GM21515 (cell line): ENCODE data around the gene PROC.

Experiments used
- ATAC-seq: cut with Tn5 transposase; IDR thresholded peaks from one replicate; pipeline ENCODE4 v1.9.1; 2021; ENCODE audit not compliant: unreplicated experiment

PROC gene

DNA sequence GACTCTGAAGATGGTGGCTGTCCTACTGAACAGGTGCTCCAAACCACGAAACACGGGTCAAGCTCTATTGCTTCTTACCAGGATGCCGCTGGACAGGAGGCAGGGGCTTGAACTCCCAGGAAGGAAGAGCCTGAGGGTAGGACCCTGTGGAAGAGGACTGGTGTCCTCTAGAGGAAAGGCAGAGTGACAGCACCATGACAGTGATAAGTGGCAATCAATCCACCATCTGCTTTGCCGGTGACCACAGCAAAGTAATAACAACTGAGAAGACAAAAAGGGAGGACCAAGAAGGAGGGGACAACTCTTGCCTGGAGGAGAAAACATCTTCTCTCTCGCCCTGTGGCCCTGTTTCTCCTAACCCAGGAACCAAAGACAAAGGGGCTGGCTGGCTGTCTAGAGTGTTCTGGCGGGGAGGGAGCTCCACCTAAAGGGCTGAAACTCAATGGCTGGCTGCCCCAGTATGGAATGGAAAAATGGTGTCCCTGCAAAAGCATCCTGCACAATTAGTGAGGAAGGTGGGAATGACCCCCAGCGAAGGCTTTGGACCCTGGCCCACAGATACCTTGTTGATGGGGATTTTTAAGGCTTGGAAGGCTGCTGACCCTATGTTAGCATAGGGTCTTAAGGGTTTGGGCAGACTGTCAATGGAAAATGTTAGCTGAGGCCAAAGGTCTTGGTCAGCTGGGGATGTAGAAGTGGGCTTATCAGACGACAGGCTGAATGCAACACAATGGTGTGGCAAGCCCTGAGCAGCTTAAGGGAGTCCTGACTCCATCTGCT is 35.4 kb downstream of the PROC start:
- no peak for ATAC-seq

- no peak for ATAC-seq
Measured at GRCh38 chr2:127454595-127455565, 36.7 kb downstream of the PROC start.

- ATAC-seq, result no peak
Measured at GRCh38 chr2:127455566-127456493, 37.6 kb downstream of the PROC start.

DNA sequence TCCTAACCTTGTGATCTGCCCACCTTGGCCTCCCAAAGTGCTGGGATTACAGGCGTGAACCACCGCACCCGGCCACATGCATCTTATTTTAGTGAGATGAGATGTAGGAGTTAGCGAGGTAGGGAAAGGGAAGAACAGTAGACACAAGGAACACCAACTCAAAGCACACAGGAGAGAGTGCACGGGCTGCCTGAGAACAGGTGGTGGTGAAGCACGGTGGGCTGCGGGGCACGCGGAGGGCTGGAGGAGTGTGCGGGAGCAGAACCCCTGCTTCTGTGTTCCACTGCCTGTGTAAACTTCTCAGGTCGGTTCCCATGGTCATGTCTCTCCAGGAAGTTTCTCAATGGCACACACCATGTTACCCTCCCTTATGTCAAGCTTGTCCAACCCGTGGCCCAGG is 38.7 kb downstream of the PROC start:
- ATAC-seq, result no peak

DNA sequence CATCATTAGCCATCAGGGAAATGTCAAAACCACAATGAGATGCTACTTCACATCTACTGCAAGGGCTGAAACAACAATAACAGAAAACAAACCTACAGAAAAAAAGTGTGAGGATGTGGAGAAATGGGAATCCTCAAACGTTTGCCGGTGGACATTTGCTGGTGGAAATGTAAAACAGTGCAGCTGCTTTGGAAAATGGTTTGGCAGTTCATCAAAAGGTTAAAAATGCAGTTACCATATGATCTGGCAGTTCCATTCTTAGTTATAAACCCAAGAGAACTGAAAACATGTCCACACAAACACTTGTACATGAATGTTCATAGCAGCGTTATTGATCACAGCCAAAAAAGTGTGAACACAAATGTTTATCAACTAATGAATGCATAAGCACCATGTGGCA is 44.2 kb downstream of the PROC start:
- no peak for ATAC-seq

DNA sequence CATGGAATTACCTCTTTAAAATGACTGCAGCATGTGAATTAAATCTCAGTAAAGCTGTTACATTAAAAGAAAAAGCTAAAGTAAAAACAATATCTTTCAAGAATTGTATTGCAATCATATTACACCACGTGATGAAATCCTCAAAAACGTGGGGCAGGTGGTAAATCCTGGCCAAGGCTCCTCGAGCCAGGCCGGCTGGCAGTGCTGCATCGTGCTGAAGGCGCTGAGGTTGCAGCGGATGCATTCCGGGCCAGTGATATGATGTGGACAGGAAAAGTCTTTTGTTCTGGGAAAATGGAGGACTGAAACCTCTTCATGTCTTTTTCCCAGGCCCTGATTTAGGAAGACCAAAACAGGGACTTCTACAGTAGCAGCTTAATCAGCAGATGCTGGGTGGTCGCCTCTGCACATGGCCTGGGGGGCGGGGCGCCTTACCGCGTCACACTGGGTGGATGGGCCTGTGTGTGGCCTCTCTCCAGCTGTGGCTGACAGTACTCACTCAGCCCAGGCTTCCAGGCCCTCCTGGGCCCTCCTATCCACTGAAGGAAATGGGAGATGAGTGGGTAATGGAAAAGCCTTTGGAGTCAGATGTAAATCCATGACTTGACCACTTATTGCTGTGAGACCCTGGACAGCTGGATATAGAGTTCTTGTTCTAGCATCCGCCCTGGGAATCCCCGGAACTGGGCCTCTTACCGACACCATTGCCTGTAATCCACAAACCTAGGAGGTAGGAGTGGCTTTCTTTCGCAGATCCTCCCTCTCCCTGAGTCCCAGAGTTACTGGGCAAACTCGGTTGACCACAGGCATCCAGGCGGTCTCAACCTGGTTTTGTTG is 45.1 kb downstream of the PROC start:
- no peak for ATAC-seq

DNA sequence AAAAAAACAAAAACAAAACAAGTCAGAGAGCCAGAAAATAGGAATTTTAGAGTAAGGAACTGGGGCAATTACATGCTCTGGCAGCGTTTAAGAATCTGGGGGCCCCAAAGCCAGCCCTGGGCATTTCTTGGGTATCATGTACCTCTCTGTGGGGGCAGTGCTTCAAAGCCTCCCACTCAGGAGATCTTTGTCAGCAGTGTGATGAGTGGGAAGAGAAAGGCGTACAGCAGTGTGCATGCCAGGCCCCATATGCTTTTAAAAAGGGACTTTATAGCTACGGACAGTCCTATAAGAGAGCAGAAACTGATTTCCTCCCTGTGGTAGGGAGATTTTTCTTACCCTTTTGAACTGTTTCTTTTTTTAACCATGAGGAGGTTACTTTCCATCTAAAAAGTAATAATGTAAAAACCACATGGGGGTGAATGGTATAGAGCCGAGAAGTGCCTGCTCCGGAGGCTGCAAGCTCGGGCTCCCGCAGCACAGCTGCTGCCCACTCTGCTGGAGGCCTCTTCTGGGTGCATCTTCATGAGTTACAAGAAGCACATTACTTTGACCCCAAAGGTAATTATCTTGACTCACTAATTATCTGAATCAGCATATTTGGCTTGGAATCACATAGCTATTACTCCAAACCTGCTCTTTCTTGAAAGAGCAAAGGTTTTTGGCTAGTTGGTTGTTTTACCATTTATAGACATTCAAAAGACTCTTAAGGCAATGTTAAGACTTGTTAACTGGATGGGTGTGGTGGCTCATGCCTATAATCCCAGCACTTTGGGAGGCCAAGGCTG is 46.4 kb downstream of the PROC start:
- no peak for ATAC-seq

DNA sequence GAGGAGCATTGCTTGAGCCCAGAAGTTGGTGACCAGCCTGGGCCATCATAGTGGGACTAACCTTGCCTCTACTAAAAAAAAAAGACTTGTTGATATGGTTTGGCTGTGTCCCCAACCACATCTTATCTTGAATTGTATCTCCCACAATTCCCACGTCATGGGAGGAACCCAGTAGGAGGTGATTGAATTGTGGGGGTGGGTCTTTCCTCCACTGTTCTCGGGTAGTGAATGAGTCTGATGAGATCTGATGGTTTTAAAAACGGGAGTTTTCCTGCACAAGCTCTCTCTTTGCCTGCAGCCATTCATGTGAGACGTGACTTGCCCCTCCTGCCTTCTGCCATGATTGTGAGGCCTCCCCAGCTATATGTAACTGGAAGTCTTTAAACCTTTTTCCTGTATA is 47.0 kb downstream of the PROC start:
- no peak for ATAC-seq

DNA sequence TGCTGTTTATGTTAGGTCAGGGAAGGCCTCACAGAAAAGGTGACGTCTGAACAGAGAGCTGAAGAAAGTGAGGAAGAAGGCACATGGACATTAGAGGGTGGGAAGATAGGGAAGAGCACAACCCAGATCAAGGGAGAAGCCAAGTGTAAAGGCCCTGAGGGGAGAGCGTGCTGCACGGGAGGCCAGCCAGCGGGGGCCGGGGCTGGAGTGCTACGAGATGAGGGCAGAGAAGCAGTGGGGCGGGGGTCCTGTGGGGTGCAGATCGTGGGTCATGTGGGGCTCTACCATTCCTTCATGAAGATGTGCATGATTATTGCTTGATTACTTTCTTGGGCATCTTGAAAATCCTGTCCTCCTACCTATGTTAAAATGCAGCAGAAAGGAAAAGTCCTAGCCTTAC is 50.8 kb downstream of the PROC start:
- ATAC-seq, result no peak

GRCh38 chr2:127469974-127470373 is 51.7 kb downstream of the PROC start:
- ATAC-seq, result no peak

DNA sequence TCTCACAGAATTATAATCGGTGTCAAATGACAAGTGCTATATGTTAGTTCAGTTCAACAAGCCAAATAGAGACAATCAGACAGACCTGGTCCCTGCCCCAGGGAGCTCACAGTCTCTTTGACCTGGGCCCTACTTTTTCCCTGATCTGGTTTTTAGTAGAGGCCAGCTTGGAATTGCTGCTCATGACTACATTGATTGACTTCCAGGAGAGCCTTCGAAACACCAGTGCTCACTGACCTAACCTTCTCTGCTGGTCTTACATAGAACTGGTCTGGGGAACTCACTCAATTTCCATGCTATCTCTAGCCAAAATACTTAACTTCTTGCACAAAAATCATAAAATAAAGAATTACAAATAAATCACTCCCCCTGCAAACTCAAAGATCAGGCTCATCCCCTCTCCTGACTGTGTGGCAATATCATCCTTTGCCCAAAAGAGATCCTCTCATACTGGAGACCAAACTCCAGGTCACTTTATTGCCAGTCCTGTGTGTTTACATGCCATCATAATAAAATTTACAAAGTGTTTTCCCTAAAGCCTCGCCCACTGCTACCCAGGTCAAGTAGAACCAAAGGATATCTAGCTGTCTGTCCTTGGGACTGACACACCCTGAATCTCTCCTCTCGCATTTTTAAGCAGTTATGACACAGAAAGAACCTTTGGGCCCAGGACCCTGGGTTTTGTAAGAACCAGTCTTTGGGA is 53.2 kb downstream of the PROC start:
- no peak for ATAC-seq

DNA sequence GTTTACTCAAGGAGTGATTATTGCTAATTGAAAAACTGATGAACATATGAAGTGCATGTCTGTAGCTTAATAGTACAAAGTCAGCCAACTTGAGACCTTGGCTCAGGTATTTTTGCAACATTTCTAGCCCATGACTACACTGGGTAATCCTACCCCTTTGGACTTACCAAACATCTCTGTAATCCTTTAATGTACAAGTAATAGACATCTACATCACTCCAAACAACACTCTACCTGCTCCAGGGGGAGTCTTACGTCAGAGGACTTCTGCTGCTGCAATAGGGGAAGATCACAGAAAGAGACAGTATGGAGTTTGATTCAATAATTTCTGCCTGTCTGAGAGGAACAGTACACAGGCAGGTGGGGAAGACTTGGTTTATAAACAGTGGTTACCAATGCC is 54.0 kb downstream of the PROC start:
- no peak for ATAC-seq

GRCh38 chr2:127475788-127476187 is 57.6 kb downstream of the PROC start:
- ATAC-seq, result no peak
